Neural cell (in vitro differentiated cells): Measurements from ENCODE around the gene KCNQ1OT1. TPM values are rescaled to one million over a fixed set of nuclear protein-coding genes. Genes with fewer than 3 reads are reported as not detected.

Source experiments
- H2AFZ ChIP-seq: fragments of 200-600, 300-800 bp; sonication (generic), shearing (Covaris generic); 2 replicates; pipeline ENCODE4 v1.6.0; 2014; ENCODE audit warnings: low read depth, mild to moderate bottlenecking, antibody characterized with exemption, low read length, moderate library complexity
- H3F3A ChIP-seq: fragments of 200-600 bp; shearing (Covaris generic); 2 replicates; pipeline ENCODE4 v1.6.1; 2016; ENCODE audit warnings: mild to moderate bottlenecking, moderate library complexity, mixed read lengths, antibody characterized with exemption, low read length; ENCODE audit not compliant: insufficient read depth, poor library complexity, severe bottlenecking
- H3K27ac ChIP-seq: fragments of 200-600, 300-800 bp; sonication (generic), shearing (Covaris generic); 2 replicates; pipeline ENCODE4 v1.5.1; 2014; ENCODE audit warnings: mild to moderate bottlenecking, low read length, moderate library complexity
- H3K27me3 ChIP-seq: fragments of 300-800, 200-600 bp; sonication (generic), shearing (Covaris generic); 2 replicates; pipeline ENCODE4 v1.6.0; 2014; ENCODE audit warnings: mild to moderate bottlenecking, low read depth, low read length, moderate library complexity; ENCODE audit not compliant: insufficient read depth
- H3K36me3 ChIP-seq: fragments of 300-800, 200-600 bp; sonication (generic), shearing (Covaris generic); 2 replicates; pipeline ENCODE4 v1.5.1; 2014; ENCODE audit warnings: mild to moderate bottlenecking, antibody characterized with exemption, low read length, moderate library complexity; ENCODE audit not compliant: insufficient read depth
- H3K4me2 ChIP-seq: fragments of 300-800, 200-600 bp; sonication (generic), shearing (Covaris generic); 2 replicates; pipeline ENCODE4 v1.6.0; 2014; ENCODE audit warnings: mild to moderate bottlenecking, low read length
- H3K4me3 ChIP-seq: fragments of 300-800, 200-600 bp; sonication (generic), shearing (Covaris generic); 2 replicates; pipeline ENCODE4 v1.5.1; 2014; ENCODE audit warnings: mild to moderate bottlenecking, low read length, moderate library complexity
- H3K79me2 ChIP-seq: fragments of 200-600 bp; shearing (Covaris generic); replicated peaks from 2 replicates; pipeline ENCODE4 v1.6.0; 2014; ENCODE audit warnings: mild to moderate bottlenecking, low read length, moderate library complexity; ENCODE audit not compliant: insufficient read depth
- H3K9ac ChIP-seq: fragments of 300-800, 200-600 bp; sonication (generic), shearing (Covaris generic); 2 replicates; pipeline ENCODE4 v1.6.1; 2016; ENCODE audit warnings: mild to moderate bottlenecking, low read length, mixed read lengths
- H3K9me2 ChIP-seq: fragments of 200-600 bp; shearing (Covaris generic); 2 replicates; pipeline ENCODE4 v1.6.1; 2016; ENCODE audit warnings: mild to moderate bottlenecking, low read length, mixed read lengths; ENCODE audit not compliant: insufficient read depth
- H3K9me3 ChIP-seq: fragments of 200-600, 300-800 bp; sonication (generic), shearing (Covaris generic); 2 replicates; pipeline ENCODE4 v1.6.1; 2016; ENCODE audit warnings: mild to moderate bottlenecking, mixed run types, low read length, moderate library complexity, mixed read lengths
- H4K20me1 ChIP-seq: fragments of 200-600 bp; shearing (Covaris generic); 2 replicates; pipeline ENCODE4 v1.6.1; 2016; ENCODE audit warnings: mild to moderate bottlenecking, mixed run types; ENCODE audit not compliant: insufficient read depth
- CTCF ChIP-seq: fragments of 450-650 bp; IDR thresholded peaks from 2 replicates; pipeline ENCODE4 v1.5.1; 2014; ENCODE audit warnings: antibody characterized with exemption, mild to moderate bottlenecking, moderate library complexity; ENCODE audit not compliant: poor library complexity, severe bottlenecking
- EP300 ChIP-seq: fragments of 450-650 bp; conservative IDR thresholded peaks from 2 replicates; pipeline ENCODE4 v1.6.1; 2014; ENCODE audit warnings: antibody characterized with exemption, mild to moderate bottlenecking, moderate library complexity; ENCODE audit not compliant: poor library complexity, severe bottlenecking
- EZH2 ChIP-seq: fragments of 200-600, 300-800 bp; shearing (Covaris generic), sonication (generic); IDR thresholded peaks from 2 replicates; pipeline ENCODE4 v1.6.1; 2014; ENCODE audit warnings: antibody characterized with exemption, low read length, borderline replicate concordance, mild to moderate bottlenecking; ENCODE audit not compliant: insufficient read depth, poor library complexity, severe bottlenecking
- MXI1 ChIP-seq: fragments of 450-650 bp; conservative IDR thresholded peaks from 2 replicates; pipeline ENCODE4 v1.6.1; 2014; ENCODE audit warnings: antibody characterized with exemption, mild to moderate bottlenecking; ENCODE audit not compliant: poor library complexity, severe bottlenecking
- POLR2AphosphoS5 ChIP-seq: IDR thresholded peaks from 2 replicates; pipeline ENCODE4 v1.6.1; 2012
- RAD21 ChIP-seq: fragments of 450-650 bp; conservative IDR thresholded peaks from 2 replicates; pipeline ENCODE4 v1.6.1; 2014; ENCODE audit warnings: antibody characterized with exemption, mild to moderate bottlenecking, moderate library complexity
- SMC3 ChIP-seq: fragments of 450-650 bp; conservative IDR thresholded peaks from 2 replicates; pipeline ENCODE4 v1.6.1; 2014; ENCODE audit warnings: antibody characterized with exemption, mild to moderate bottlenecking, moderate library complexity; ENCODE audit not compliant: poor library complexity
- TAF1 ChIP-seq: IDR thresholded peaks from 2 replicates; pipeline ENCODE4 v1.6.1; 2012; ENCODE audit warnings: low read depth
- polyA plus RNA-seq: library from polyadenylated mRNA; depleted of rRNA; stranded (reverse); fragments of >200 nt; gene quantifications from 2 replicates; pipeline ENCODE4 v1.2.3, GENCODE V29; 2014
- TF ChIP-seq, protein P1 (sequence below): IDR thresholded peaks from 2 replicates; pipeline ENCODE4 v1.6.1; 2012; ENCODE audit warnings: borderline replicate concordance

The KCNQ1OT1 gene
- polyA plus RNA-seq, 1 donor from 2014 or later: 0.12 TPM

GRCh38 chr11:2559527-2560311, 140.1 kb downstream of the KCNQ1OT1 start:
- H3K36me3 ChIP-seq: no peaks in the 10 kb centered on the region
- no peak overlapping the region for H3K4me2 ChIP-seq
- no peak overlapping the region for H3K4me3 ChIP-seq
- no peak overlapping the region for H2AFZ ChIP-seq
- H3F3A ChIP-seq: no peaks in the 10 kb centered on the region
- no peaks in the 10 kb centered on the region for H4K20me1 ChIP-seq
- no peaks in the 10 kb centered on the region for H3K27me3 ChIP-seq
- no peak overlapping the region for H3K27ac ChIP-seq
- no peaks in the 10 kb centered on the region for H3K9me2 ChIP-seq
- TF ChIP-seq SMC3 (no peak), EZH2 (no peak), EP300 (no peak), MXI1 (no peak), CTCF (no peak), TAF1 (no peak), RAD21 (no peak), POLR2AphosphoS5 (no peak)
- TF ChIP-seq, protein P1, sequence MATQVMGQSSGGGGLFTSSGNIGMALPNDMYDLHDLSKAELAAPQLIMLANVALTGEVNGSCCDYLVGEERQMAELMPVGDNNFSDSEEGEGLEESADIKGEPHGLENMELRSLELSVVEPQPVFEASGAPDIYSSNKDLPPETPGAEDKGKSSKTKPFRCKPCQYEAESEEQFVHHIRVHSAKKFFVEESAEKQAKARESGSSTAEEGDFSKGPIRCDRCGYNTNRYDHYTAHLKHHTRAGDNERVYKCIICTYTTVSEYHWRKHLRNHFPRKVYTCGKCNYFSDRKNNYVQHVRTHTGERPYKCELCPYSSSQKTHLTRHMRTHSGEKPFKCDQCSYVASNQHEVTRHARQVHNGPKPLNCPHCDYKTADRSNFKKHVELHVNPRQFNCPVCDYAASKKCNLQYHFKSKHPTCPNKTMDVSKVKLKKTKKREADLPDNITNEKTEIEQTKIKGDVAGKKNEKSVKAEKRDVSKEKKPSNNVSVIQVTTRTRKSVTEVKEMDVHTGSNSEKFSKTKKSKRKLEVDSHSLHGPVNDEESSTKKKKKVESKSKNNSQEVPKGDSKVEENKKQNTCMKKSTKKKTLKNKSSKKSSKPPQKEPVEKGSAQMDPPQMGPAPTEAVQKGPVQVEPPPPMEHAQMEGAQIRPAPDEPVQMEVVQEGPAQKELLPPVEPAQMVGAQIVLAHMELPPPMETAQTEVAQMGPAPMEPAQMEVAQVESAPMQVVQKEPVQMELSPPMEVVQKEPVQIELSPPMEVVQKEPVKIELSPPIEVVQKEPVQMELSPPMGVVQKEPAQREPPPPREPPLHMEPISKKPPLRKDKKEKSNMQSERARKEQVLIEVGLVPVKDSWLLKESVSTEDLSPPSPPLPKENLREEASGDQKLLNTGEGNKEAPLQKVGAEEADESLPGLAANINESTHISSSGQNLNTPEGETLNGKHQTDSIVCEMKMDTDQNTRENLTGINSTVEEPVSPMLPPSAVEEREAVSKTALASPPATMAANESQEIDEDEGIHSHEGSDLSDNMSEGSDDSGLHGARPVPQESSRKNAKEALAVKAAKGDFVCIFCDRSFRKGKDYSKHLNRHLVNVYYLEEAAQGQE: no peak
- H3K9ac ChIP-seq: no peak overlapping the region
- H3K9me3 ChIP-seq: no peaks in the 10 kb centered on the region
- H3K79me2 ChIP-seq: no peaks in the 10 kb centered on the region

GRCh38 chr11:2558861-2559526, 140.8 kb downstream of the KCNQ1OT1 start:
- TF ChIP-seq MXI1 (no peak), SMC3 (no peak), RAD21 (no peak), EZH2 (no peak)
- TF ChIP-seq, protein P1: no peak
- no peak overlapping the region for H3K27ac ChIP-seq
- H3K9me2 ChIP-seq: no peaks in the 10 kb centered on the region
- H3K9ac ChIP-seq: no peak overlapping the region
- H3K4me3 ChIP-seq: no peak overlapping the region
- no peak overlapping the region for H2AFZ ChIP-seq
- no peaks in the 10 kb centered on the region for H3F3A ChIP-seq
- H3K79me2 ChIP-seq: no peaks in the 10 kb centered on the region
- H3K9me3 ChIP-seq: no peaks in the 10 kb centered on the region
- H3K36me3 ChIP-seq: no peaks in the 10 kb centered on the region
- H3K4me2 ChIP-seq: no peak overlapping the region
- H3K27me3 ChIP-seq: no peaks in the 10 kb centered on the region
- no peaks in the 10 kb centered on the region for H4K20me1 ChIP-seq
